GM12892 (cell line): ENCODE data around the gene CFAP53.

Source experiments
- POLR2A ChIP-seq: IDR thresholded peaks from 2 replicates; pipeline ENCODE4 v1.6.1; 2011; ENCODE audit warnings: low read depth, low read length, control low read depth
- POLR2AphosphoS5 ChIP-seq: IDR thresholded peaks from 2 replicates; pipeline ENCODE4 v1.6.1; 2011; ENCODE audit warnings: low read depth, low read length, control low read depth
- TAF1 ChIP-seq: IDR thresholded peaks from 2 replicates; pipeline ENCODE4 v1.6.1; 2011; ENCODE audit warnings: low read depth, mild to moderate bottlenecking, control low read depth, low read length, borderline replicate concordance

DNA sequence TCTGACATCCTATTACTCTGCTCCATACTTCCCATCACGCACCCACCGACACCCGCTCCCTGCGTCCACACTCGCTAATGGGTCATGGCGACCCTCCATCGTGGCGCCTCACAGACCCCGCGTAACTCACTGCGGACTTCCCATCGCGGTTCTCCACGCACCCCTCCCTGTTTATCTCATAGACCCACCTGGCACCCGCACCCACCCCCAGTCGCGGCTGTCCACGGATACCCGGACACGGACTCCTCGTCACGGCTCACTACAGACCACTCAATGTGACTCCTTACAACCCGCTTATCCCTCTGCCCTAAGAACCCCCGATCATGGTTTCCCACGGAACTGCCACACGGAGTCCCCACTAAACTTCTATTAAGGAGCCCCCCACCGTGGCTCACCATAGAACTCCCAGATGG lies 20.7 kb upstream of the CFAP53 start:
- TF ChIP-seq POLR2A = no peak
- no peak for TF ChIP-seq TAF1
- no peak for TF ChIP-seq POLR2AphosphoS5
